Activated naive CD8-positive, alpha-beta T cell treated with anti-CD3 and anti-CD28 coated beads for 36 hours (primary cell): ENCODE measurements around the gene TP53AIP1. TPM values are rescaled to one million over a fixed set of nuclear protein-coding genes. Genes with fewer than 3 reads are reported as not detected.

Experiments
- DNase-seq: peaks from one replicate; pipeline ENCODE4 v3.0.0; 2021
- H3K27ac Mint-ChIP-seq: one replicate; pipeline ENCODE4 v1.8.0; 2022; ENCODE audit warnings: mild to moderate bottlenecking, moderate library complexity, mixed read lengths
- H3K27me3 Mint-ChIP-seq: one replicate; pipeline ENCODE4 v1.8.0; 2022; ENCODE audit warnings: mild to moderate bottlenecking, mixed read lengths
- H3K36me3 Mint-ChIP-seq: one replicate; pipeline ENCODE4 v1.8.0; 2021; ENCODE audit warnings: mild to moderate bottlenecking, mixed read lengths
- H3K4me1 Mint-ChIP-seq: one replicate; pipeline ENCODE4 v1.8.0; 2021; ENCODE audit warnings: mixed read lengths
- H3K4me3 Mint-ChIP-seq: one replicate; pipeline ENCODE4 v1.8.0; 2022; ENCODE audit warnings: mild to moderate bottlenecking, moderate library complexity, mixed read lengths
- H3K9me3 Mint-ChIP-seq: one replicate; pipeline ENCODE4 v1.8.0; 2022; ENCODE audit warnings: mixed read lengths
- total RNA-seq, 2 experiments: library from RNA; stranded (reverse); gene quantifications; one replicate each; pipeline ENCODE4 v1.2.3, GENCODE V29; 2021

Gene TP53AIP1
- not detected for total RNA-seq

GRCh38 chr11:128942817-128943427, at the start of gene TP53AIP1:
Gene TP53AIP1, minus strand, starts transcription at chr11:128942871. Its CDS starts 5,053 bp downstream, at chr11:128937818.
- Mint-ChIP-seq H3K36me3 (no peaks in the 10 kb centered on the region), H3K27ac (no peak within 1 kb of the TSS), H3K27me3 (peaks cover 4% of the 10 kb centered on the region)

GRCh38 chr11:128988242-128988970, 45.7 kb upstream of the TP53AIP1 start:
- peaks cover 6% of the 10 kb centered on the region for H3K4me1 Mint-ChIP-seq
- H3K27ac Mint-ChIP-seq: no peak overlapping the region
- no peak for DNase-seq
- H3K9me3 Mint-ChIP-seq: peaks cover 1% of the 10 kb centered on the region
- H3K36me3 Mint-ChIP-seq: no peaks in the 10 kb centered on the region
- H3K4me3 Mint-ChIP-seq: no peak overlapping the region
- H3K27me3 Mint-ChIP-seq: no peaks in the 10 kb centered on the region

More at GRCh38 chr11:128942817-128943427, at the start of gene TP53AIP1:
- no peak within 1 kb of the TSS for H3K4me3 Mint-ChIP-seq
- H3K9me3 Mint-ChIP-seq: no peaks in the 10 kb centered on the region
- DNase-seq: no peak
- H3K4me1 Mint-ChIP-seq: peaks cover 2% of the 10 kb centered on the region

GRCh38 chr11:128985880-128986279, 43.2 kb upstream of the TP53AIP1 start:
- Mint-ChIP-seq H3K4me3 (no peak overlapping the region), H3K9me3 (peaks cover 1% of the 10 kb centered on the region), H3K27ac (no peak overlapping the region), H3K27me3 (no peaks in the 10 kb centered on the region), H3K4me1 (peaks cover 4% of the 10 kb centered on the region), H3K36me3 (no peaks in the 10 kb centered on the region)
- DNase-seq: no peak

- peaks cover 4% of the 10 kb centered on the region for H3K4me1 Mint-ChIP-seq
- no peak for DNase-seq
- H3K9me3 Mint-ChIP-seq: no peaks in the 10 kb centered on the region
- no peak overlapping the region for H3K27ac Mint-ChIP-seq
- no peak overlapping the region for H3K4me3 Mint-ChIP-seq
- H3K27me3 Mint-ChIP-seq: no peaks in the 10 kb centered on the region
- no peaks in the 10 kb centered on the region for H3K36me3 Mint-ChIP-seq
Observed at GRCh38 chr11:128983023-128983422, 40.4 kb upstream of the TP53AIP1 start.

GRCh38 chr11:128981254-128981653, 38.6 kb upstream of the TP53AIP1 start:
- Mint-ChIP-seq H3K27me3 (no peaks in the 10 kb centered on the region), H3K27ac (no peak overlapping the region), H3K36me3 (no peaks in the 10 kb centered on the region), H3K4me3 (no peak overlapping the region), H3K4me1 (peaks cover 4% of the 10 kb centered on the region), H3K9me3 (no peaks in the 10 kb centered on the region)
- no peak for DNase-seq

GRCh38 chr11:128970598-128971190, 28.0 kb upstream of the TP53AIP1 start:
- no peak overlapping the region for H3K27ac Mint-ChIP-seq
- no peaks in the 10 kb centered on the region for H3K9me3 Mint-ChIP-seq

GRCh38 chr11:128968916-128969315, 26.2 kb upstream of the TP53AIP1 start:
- Mint-ChIP-seq H3K27ac (no peak overlapping the region), H3K4me1 (peaks cover 21% of the 10 kb centered on the region), H3K9me3 (no peaks in the 10 kb centered on the region), H3K27me3 (no peaks in the 10 kb centered on the region), H3K4me3 (no peak overlapping the region), H3K36me3 (peaks cover 9% of the 10 kb centered on the region)
- no peak for DNase-seq

More at GRCh38 chr11:128970598-128971190, 28.0 kb upstream of the TP53AIP1 start:
- no peaks in the 10 kb centered on the region for H3K27me3 Mint-ChIP-seq
- peaks cover 9% of the 10 kb centered on the region for H3K36me3 Mint-ChIP-seq
- H3K4me1 Mint-ChIP-seq: peaks cover 6% of the 10 kb centered on the region
- DNase-seq: no peak
- no peak overlapping the region for H3K4me3 Mint-ChIP-seq

GRCh38 chr11:128967578-128967977, 24.9 kb upstream of the TP53AIP1 start:
- no peak for DNase-seq
- Mint-ChIP-seq H3K36me3 (peaks cover 9% of the 10 kb centered on the region), H3K27ac (no peak overlapping the region), H3K27me3 (no peaks in the 10 kb centered on the region), H3K4me3 (no peak overlapping the region), H3K9me3 (no peaks in the 10 kb centered on the region), H3K4me1 (peaks cover 28% of the 10 kb centered on the region)

- DNase-seq: no peak
- Mint-ChIP-seq H3K27me3 (no peaks in the 10 kb centered on the region), H3K4me1 (peaks cover 24% of the 10 kb centered on the region), H3K4me3 (no peak overlapping the region), H3K9me3 (no peaks in the 10 kb centered on the region), H3K36me3 (peaks cover 5% of the 10 kb centered on the region), H3K27ac (no peak overlapping the region)
Observed at GRCh38 chr11:128965485-128965884, 22.8 kb upstream of the TP53AIP1 start.

- Mint-ChIP-seq H3K27ac (no peak overlapping the region), H3K4me3 (no peak overlapping the region)
- DNase-seq: no peak
Observed at GRCh38 chr11:128964463-128964930, 21.8 kb upstream of the TP53AIP1 start.

GRCh38 chr11:128963744-128964325, 21.2 kb upstream of the TP53AIP1 start:
- Mint-ChIP-seq H3K4me1 (peaks cover 23% of the 10 kb centered on the region), H3K9me3 (no peaks in the 10 kb centered on the region), H3K4me3 (no peak overlapping the region), H3K36me3 (no peaks in the 10 kb centered on the region), H3K27ac (no peak overlapping the region), H3K27me3 (no peaks in the 10 kb centered on the region)
- DNase-seq: no peak

More at GRCh38 chr11:128964463-128964930, 21.8 kb upstream of the TP53AIP1 start:
- Mint-ChIP-seq H3K9me3 (no peaks in the 10 kb centered on the region), H3K4me1 (peaks cover 23% of the 10 kb centered on the region), H3K27me3 (no peaks in the 10 kb centered on the region), H3K36me3 (no peaks in the 10 kb centered on the region)

- Mint-ChIP-seq H3K9me3 (no peaks in the 10 kb centered on the region), H3K27me3 (no peaks in the 10 kb centered on the region), H3K4me3 (no peak overlapping the region), H3K27ac (no peak overlapping the region), H3K36me3 (no peaks in the 10 kb centered on the region), H3K4me1 (peaks cover 23% of the 10 kb centered on the region)
- DNase-seq: no peak
Observed at GRCh38 chr11:128962896-128963295, 20.2 kb upstream of the TP53AIP1 start.

- H3K9me3 Mint-ChIP-seq: no peaks in the 10 kb centered on the region
- no peak for DNase-seq
- H3K4me1 Mint-ChIP-seq: peaks cover 23% of the 10 kb centered on the region
- H3K27me3 Mint-ChIP-seq: no peaks in the 10 kb centered on the region
- no peak overlapping the region for H3K27ac Mint-ChIP-seq
- H3K36me3 Mint-ChIP-seq: no peaks in the 10 kb centered on the region
- no peak overlapping the region for H3K4me3 Mint-ChIP-seq
Observed at GRCh38 chr11:128961645-128962044, 19.0 kb upstream of the TP53AIP1 start.

GRCh38 chr11:128957202-128957482, 14.5 kb upstream of the TP53AIP1 start:
- Mint-ChIP-seq H3K4me1 (peaks cover 1% of the 10 kb centered on the region), H3K9me3 (no peaks in the 10 kb centered on the region), H3K4me3 (no peak overlapping the region), H3K36me3 (no peaks in the 10 kb centered on the region), H3K27ac (no peak overlapping the region), H3K27me3 (peaks cover 8% of the 10 kb centered on the region)
- no peak for DNase-seq

- Mint-ChIP-seq H3K4me1 (peaks cover 1% of the 10 kb centered on the region), H3K9me3 (no peaks in the 10 kb centered on the region)
Observed at GRCh38 chr11:128956401-128957201, 13.9 kb upstream of the TP53AIP1 start.

More at GRCh38 chr11:128956401-128957201, 13.9 kb upstream of the TP53AIP1 start:
- Mint-ChIP-seq H3K4me3 (no peak overlapping the region), H3K36me3 (no peaks in the 10 kb centered on the region), H3K27me3 (peaks cover 8% of the 10 kb centered on the region), H3K27ac (no peak overlapping the region)
- DNase-seq: no peak
